GM12801 (cell line): ENCODE measurements around the gene L3MBTL3.

Source experiments
- TF ChIP-seq, protein P1 (sequence below): IDR thresholded peaks from one replicate; pipeline ENCODE4 v1.5.1; 2011; ENCODE audit warnings: control low read depth; ENCODE audit not compliant: insufficient read length; ENCODE audit errors: extremely low read depth

L3MBTL3 gene

DNA sequence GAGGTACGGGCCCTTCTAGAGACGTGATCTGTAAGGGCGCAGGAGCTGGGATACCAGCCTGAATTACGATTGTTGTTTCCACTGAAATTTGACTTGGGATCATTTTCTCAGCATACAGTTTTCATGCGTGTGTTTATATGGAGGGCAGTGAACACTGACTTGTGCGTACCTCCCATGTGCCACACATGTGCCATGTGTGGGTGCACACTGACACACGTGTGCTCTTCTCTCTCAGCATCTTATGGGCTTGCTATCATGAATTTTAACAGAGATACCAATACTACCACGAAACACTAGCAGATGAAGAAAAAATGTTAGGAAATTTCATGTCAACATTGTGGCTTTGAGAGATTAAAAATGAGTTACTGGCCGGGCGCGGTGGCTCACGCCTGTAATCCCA, 39.1 kb downstream of the L3MBTL3 start:
- TF ChIP-seq, protein P1, sequence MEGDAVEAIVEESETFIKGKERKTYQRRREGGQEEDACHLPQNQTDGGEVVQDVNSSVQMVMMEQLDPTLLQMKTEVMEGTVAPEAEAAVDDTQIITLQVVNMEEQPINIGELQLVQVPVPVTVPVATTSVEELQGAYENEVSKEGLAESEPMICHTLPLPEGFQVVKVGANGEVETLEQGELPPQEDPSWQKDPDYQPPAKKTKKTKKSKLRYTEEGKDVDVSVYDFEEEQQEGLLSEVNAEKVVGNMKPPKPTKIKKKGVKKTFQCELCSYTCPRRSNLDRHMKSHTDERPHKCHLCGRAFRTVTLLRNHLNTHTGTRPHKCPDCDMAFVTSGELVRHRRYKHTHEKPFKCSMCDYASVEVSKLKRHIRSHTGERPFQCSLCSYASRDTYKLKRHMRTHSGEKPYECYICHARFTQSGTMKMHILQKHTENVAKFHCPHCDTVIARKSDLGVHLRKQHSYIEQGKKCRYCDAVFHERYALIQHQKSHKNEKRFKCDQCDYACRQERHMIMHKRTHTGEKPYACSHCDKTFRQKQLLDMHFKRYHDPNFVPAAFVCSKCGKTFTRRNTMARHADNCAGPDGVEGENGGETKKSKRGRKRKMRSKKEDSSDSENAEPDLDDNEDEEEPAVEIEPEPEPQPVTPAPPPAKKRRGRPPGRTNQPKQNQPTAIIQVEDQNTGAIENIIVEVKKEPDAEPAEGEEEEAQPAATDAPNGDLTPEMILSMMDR, result no peak

DNA sequence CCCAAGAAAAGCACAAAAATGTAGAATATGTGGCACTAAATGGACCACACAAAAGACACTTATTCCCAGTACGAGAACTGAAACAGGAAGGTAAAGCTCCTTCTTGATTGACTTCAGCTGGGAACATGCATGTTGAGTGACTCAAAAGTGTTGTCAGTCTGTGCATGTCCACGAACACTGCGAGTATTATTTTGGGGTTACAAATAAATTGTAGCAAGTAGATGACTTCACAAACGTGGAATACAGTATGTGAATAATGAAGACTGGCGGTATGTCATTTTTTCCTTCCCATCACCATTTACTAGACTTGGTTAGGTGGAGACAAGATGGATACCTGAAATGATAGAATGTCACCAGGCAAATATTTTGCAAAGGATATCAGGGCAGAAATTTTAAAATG, 45.4 kb downstream of the L3MBTL3 start:
- TF ChIP-seq, protein P1, result no peak

DNA sequence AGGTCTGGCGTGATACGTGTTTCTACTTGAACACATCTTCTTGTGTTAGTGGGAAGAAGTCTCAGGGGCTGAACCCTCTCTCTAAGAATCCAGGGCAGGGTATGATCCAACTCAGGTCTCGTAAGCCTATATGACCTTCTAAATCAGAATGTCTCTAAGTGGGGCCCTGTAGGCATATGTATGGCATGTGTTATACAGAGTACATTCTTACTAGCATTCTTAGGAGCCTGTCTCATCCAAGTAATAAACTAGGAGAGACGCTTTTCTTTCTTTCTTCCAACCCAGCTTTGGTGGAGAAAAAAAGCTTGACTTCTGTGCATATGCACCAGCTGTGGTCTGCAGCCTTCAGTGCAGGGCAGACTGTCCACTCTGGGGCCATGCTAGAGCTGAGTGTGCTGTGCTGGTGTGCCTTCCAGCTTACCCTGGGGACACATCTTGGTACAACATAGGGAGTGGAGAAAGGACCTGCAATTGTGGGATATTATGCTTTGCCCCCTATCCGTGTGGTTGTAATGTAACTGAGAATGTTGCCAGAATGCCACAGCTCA, 47.3 kb downstream of the L3MBTL3 start:
- TF ChIP-seq, protein P1, result no peak

DNA sequence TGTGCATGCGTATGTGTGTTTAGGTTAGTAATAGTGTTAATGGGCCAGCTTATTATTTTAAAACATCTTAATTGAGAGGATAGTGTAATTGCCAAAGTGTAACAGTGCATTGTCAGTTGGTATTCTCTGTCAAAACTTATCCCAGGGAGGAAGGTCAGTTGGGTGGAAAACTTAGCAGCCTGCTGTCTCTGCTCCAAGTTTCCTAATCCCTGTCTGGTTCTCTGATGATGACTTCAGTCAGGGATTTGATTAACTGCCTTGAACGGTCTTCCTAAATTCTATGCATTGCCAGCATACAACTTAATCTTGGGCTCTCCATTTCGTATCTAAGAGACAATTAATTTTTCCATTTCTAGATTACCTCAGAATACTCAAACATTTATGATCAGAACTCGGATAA, 51.1 kb downstream of the L3MBTL3 start:
- TF ChIP-seq, protein P1, result no peak

DNA sequence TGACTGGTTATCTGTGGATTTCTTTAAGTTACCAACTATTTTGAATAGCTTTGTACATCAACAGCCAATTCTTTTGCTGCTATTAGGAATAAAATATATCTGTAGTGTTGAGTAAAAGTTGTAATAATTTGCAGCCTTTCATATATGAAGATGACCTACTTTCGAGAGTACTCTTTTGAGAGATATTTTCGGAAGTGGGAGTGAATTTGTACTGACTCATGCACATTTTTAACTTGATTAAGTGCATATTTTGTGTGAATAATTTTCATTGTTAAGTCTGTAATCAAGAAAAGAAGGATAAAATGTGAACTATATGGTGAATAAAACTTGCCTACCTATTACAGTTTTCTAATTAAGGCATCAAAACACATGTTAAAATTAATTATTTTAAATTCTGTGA, 51.9 kb downstream of the L3MBTL3 start:
- TF ChIP-seq, protein P1, result no peak

- TF ChIP-seq, protein P1, result no peak
Observed at GRCh38 chr6:130070792-130071191, 52.4 kb downstream of the L3MBTL3 start.

DNA sequence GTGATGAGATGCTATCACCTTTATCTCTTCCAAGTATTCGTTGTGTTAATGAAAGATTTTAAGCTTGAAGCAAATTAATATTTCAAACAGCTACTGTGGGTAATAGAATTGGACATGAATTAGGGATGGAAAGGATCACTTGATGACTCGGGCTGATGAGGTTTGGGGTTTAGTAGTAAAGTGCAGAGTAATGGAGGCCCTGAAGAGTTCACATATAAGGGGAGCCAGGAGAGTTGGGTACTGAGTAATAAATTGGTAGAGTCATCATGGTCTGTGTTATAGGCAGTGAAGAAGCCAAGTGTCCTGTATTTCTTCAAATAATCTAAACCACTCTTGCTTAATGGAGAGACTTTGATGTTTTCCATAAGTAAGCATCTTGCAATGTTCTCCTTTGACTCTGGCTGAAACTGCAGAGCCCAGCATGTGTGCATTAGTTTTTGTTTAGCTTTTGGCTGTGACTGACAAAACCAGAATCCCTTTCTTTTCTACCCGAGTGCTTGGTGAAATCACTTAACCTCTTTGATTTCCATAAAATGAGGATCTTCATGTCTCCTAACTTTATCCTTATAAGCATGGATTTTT, 57.6 kb downstream of the L3MBTL3 start:
- TF ChIP-seq, protein P1, result no peak
